ENCODE measurements around the gene SPTLC1. TPM values are rescaled to one million over a fixed set of nuclear protein-coding genes. Genes with fewer than 3 reads are reported as not detected.

Gene SPTLC1
- total and polyA plus RNA-seq, 11 donors: 10.6 to 41.0 (median 22.1) TPM

DNA sequence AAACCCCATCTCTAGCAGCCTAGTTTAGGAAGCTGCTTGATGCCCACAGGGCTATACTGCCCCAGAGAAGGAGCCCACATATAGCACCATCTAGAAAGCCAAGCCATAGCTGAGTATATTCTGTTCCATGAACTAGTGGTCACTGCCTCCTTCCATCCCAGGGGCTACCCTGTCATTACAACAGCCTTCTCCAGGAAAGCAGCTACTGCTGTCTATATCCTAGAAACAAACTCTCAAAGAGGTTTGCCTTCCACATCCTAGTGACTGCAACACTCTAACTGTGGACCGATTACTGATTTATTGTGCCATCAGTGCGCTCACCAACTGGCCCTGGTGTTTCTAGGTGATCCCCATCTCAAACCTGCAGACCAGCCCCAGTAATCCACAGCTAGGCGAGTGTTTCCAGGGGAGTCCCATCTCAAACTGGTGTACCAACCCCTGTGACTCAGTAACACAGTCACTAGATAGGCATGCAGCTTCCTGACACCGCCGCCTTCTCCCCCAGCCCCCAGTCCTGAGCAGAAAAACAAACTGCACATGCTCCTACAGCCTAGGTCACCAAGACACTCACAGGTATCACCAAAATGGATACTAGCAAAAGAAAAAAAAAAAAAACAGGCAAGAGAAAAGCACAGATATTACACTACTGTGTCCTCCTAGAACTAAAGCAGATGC lies 14.8 kb downstream of the SPTLC1 start:
- H3K36me3 ChIP-seq: peaks cover 0 to 29% (median 15%) of the 10 kb centered on the region in 9 donors
- peaks cover 0 to 8% (median 0%) of the 10 kb centered on the region in 12 donors for H3K4me1 ChIP-seq
- H3K27me3 ChIP-seq: no peaks in the 10 kb centered on the region
- ATAC-seq: peak in 1 of 4 donors; percentile 10
- no peak for DNase-seq
- H3K4me3 ChIP-seq: no peak overlapping the region
- TF ChIP-seq, protein P1, sequence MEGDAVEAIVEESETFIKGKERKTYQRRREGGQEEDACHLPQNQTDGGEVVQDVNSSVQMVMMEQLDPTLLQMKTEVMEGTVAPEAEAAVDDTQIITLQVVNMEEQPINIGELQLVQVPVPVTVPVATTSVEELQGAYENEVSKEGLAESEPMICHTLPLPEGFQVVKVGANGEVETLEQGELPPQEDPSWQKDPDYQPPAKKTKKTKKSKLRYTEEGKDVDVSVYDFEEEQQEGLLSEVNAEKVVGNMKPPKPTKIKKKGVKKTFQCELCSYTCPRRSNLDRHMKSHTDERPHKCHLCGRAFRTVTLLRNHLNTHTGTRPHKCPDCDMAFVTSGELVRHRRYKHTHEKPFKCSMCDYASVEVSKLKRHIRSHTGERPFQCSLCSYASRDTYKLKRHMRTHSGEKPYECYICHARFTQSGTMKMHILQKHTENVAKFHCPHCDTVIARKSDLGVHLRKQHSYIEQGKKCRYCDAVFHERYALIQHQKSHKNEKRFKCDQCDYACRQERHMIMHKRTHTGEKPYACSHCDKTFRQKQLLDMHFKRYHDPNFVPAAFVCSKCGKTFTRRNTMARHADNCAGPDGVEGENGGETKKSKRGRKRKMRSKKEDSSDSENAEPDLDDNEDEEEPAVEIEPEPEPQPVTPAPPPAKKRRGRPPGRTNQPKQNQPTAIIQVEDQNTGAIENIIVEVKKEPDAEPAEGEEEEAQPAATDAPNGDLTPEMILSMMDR (IDR thresholded peaks at IDR 0.05): no peak
- no peak for TF ChIP-seq POLR2A (IDR thresholded peaks at IDR 0.05)
- intact Hi-C loops (cut with DNase I): no loop called here
- 90 to 96% (median 94%) methylated on average over 5 of the region's 5 CpGs for WGBS, 4 donors
- no peak overlapping the region for H3K27ac ChIP-seq
- peaks cover 0 to 14% (median 0%) of the 10 kb centered on the region in 12 donors for H3K9me3 ChIP-seq

GRCh38 chr9:92098638-92099037 lies 16.6 kb downstream of the SPTLC1 start:
- TF ChIP-seq, protein P1 (IDR thresholded peaks at IDR 0.05): no peak
- TF ChIP-seq POLR2A (IDR thresholded peaks at IDR 0.05): no peak
- DNase-seq (no peak), ATAC-seq (no peak)
- Histone ChIP-seq H3K4me3 (peak overlapping the region in 5 of 12 donors; percentile 19 to 49 (median 37)), H3K36me3 (peaks cover 0 to 26% (median 7%) of the 10 kb centered on the region in 9 donors), H3K27me3 (no peaks in the 10 kb centered on the region), H3K27ac (peak overlapping the region in 2 of 12 donors; percentile 21 to 39), H3K4me1 (peaks cover 0 to 14% (median 0%) of the 10 kb centered on the region in 12 donors), H3K9me3 (peaks cover 0 to 14% (median 0%) of the 10 kb centered on the region in 12 donors)
- intact Hi-C loops (cut with DNase I): no loop called here
- WGBS, 4 donors: 40 to 66% (median 45%) methylated on average over 1 of the region's 1 CpG

DNA sequence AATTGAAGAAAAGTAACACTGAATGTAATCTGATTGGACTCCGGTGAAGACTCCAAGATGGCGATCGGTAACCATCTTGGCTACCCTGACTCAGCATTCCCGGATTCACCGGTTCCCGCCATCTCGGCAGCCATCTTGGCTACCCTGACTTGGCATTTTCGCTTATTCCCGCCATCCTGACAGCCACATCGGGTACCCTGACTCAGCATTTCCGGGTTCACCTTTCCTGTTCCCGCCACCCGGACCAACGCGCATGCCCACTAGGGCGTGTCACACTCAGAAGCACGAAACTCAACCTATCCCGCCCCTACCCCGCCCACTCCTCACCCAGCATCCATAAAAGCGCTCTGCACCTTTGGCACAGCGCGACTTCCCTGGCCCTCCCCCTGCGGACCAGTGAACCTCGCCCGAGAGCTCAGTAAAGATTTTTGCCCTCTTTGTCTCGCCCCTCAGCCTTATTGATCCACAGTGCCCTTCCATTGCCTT lies 17.2 kb downstream of the SPTLC1 start:
- WGBS, 4 donors: 39 to 53% (median 49%) methylated on average over 26 of the region's 26 CpGs
- ATAC-seq (peak; percentile 55 to 86 (median 68)), DNase-seq (peak; percentile 48 to 86 (median 82))
- intact Hi-C loops (cut with DNase I): no loop called here
- Histone ChIP-seq H3K27me3 (no peaks in the 10 kb centered on the region), H3K9me3 (peaks cover 0 to 14% (median 0%) of the 10 kb centered on the region in 12 donors), H3K36me3 (peaks cover 0 to 20% (median 4%) of the 10 kb centered on the region in 9 donors), H3K27ac (peak overlapping the region in 3 of 12 donors; percentile 32 to 56 (median 39)), H3K4me3 (peak overlapping the region in 9 of 12 donors; percentile 17 to 49 (median 33)), H3K4me1 (peaks cover 0 to 14% (median 0%) of the 10 kb centered on the region in 12 donors)
- TF ChIP-seq, protein P1 (IDR thresholded peaks at IDR 0.05): no peak
- no peak for TF ChIP-seq POLR2A (IDR thresholded peaks at IDR 0.05)

DNA sequence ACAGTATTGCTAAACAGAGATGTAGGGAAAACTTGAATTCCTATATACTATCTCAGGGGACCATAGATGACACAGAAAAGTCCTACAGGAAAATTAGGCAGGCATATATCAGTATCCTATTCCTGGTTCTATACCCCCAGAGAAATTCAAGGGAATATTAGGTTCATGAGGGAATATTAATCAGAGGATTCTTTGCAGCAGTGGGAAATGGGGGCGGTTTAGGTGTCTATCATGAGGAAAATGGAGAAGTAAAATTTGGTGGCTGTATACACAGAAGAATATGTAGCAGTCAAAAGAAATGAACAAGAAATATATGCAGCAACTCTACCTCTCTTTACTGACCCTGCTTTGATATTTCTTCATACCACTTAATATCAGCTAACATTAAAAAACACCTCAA lies 20.0 kb downstream of the SPTLC1 start:
- Histone ChIP-seq H3K4me3 (no peak overlapping the region), H3K4me1 (peaks cover 0 to 14% (median 0%) of the 10 kb centered on the region in 12 donors), H3K9me3 (no peaks in the 10 kb centered on the region), H3K36me3 (peaks cover 0 to 18% (median 0%) of the 10 kb centered on the region in 9 donors), H3K27ac (no peak overlapping the region), H3K27me3 (no peaks in the 10 kb centered on the region)
- ATAC-seq (no peak), DNase-seq (no peak)
- 93 to 100% (median 95%) methylated on average over 1 of the region's 1 CpG for WGBS, 4 donors
- intact Hi-C loops (cut with DNase I): no loop called here
- TF ChIP-seq POLR2A (IDR thresholded peaks at IDR 0.05): no peak
- TF ChIP-seq, protein P1 (IDR thresholded peaks at IDR 0.05): no peak
